Stimulated activated CD4-positive, alpha-beta T cell treated with anti-CD3 and anti-CD28 coated beads, Interleukin-2, amount 100 ng/mL, for 4 hours (primary cell): ENCODE measurements around the gene TMEM31.
"Not testable (repeated sequence)": the region's sequence is repeated elsewhere in the genome, so short reads cannot be mapped to it uniquely, and the experiment has no call there.

ENCODE experiments used
- DNase-seq: peaks from one replicate; pipeline ENCODE4 v3.0.0-alpha.2; 2020; ENCODE audit warnings: low read depth

TMEM31 gene

GRCh38 chrX:103726477-103726876, 15.8 kb downstream of the TMEM31 start:
- DNase-seq: no peak

DNA sequence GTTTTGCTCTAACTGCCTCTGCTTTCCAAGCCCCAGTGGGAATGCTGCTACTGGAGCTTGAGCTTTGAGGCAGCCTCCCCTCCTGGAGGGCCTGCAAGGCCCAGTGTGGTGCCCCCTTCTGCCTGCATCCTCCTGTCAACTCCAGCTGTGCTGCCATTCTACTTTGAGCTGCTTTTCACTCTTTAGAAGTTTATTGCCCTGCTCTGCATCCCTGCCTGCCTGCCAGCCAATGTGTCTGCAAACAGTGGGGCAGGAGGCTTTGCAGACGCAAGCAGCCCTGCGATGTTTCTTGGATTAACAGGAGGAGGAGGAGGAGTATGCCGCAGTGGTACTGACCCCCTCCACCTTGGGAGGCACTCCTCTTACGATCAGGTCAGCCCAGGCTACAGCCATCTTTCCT, 16.4 kb downstream of the TMEM31 start:
- DNase-seq: no peak

DNA sequence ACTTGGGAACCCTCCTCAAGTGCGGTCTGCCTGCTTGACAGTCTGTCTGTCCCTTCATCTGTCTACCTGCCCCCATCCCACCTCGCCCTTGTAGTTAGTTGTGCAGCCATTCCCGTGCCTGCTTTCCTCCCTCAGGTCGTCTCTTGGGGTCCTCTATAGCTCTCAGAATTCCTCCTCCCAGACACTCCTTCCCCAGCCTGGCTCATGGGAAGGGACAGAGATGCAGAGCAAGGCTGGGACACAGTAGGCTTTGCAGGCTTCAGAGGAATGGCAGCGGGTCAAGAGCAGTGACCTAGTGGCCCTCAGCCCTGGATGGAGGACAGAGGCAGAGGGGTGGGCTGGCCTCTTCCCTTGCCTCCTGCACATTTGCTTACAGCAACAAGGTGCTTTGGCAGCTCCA, 18.3 kb downstream of the TMEM31 start:
- DNase-seq: no peak

- no peak for DNase-seq
These were observed 19.6 kb downstream of the TMEM31 start for GRCh38 chrX:103730147-103730795.

- no peak for DNase-seq
These were observed 20.2 kb downstream of the TMEM31 start for GRCh38 chrX:103730796-103731493.

DNA sequence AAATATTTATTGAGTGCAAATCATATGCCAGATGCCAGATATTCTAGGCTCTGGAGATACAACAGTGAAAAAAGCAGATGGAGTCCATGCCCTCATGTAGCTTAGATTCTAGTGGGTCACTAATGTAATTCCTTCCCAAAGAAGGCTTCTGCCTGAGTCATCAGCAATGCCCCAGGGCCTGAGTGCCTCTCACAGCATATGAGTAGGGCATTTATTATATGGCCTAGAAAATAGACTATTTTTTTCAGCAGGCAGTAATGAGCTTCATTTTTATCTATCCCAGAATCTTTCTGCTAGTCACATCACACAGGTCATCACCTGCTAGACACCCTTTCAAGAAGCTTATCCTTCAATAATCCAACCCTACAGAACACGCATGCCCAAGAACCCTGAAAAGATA, 22.3 kb downstream of the TMEM31 start:
- no peak for DNase-seq

GRCh38 chrX:103734125-103734760, 23.5 kb downstream of the TMEM31 start:
- no peak for DNase-seq

DNA sequence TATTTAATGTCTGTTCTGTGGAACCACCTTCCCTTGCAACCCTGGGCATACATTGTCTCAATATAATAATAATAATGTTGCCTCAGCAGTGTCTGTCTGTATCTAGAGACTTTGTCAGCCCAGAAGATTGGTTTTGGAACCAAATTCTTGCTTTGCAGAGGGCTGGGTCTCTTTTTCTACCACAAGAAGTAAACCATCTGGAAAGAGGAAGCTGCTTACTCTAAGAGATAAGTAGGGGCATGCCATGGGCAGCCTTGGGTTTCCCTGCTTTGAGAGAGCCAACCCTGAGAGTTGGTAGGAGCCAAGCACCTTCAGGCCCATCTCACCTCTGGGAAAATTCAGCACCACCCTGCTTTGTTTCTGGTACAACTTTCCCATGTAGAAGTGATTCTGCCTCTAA, 27.0 kb downstream of the TMEM31 start:
- no peak for DNase-seq

- no peak for DNase-seq
These were observed 28.7 kb downstream of the TMEM31 start for GRCh38 chrX:103739421-103739820.

DNA sequence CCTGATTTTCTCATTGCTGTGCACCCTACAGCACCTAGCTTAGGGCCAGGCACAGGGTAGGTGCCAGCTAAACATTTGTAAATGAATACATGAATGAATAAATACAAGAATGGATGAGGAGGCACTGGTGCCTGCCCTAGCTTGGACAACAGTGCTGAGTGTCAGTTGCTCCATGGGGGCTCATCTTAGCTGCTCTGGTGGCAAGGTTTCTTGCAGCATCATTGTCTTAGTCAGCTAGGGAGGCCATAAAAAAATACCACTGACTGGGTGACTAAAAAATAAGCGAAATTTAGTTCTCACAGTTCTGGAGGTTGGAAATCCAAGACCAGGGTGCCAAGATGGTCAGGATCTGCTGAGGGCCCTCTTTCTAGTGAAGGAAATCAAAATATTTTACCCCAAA, 31.2 kb downstream of the TMEM31 start:
- DNase-seq: no peak

GRCh38 chrX:103742339-103742738, 31.6 kb downstream of the TMEM31 start:
- no peak for DNase-seq

DNA sequence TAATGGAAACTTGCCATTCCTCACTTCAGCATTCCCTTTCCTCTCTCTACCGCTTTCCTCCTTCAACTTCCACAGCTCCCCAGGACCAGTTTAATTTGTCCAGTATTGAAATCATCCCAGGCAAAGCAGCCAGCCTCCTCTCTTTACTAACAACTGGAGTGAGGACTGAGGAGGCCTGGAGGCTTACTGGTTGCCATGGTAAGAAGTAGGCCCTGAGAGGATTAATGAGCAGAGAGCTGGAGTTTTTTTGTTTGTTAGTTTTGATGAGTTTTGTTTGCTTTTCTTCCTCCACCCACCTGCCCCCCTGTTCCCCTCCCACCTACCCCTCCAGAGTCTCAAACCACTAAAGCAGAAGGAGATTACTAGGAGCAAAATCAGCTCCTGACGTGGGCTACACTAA, 36.5 kb downstream of the TMEM31 start:
- DNase-seq: no peak

DNA sequence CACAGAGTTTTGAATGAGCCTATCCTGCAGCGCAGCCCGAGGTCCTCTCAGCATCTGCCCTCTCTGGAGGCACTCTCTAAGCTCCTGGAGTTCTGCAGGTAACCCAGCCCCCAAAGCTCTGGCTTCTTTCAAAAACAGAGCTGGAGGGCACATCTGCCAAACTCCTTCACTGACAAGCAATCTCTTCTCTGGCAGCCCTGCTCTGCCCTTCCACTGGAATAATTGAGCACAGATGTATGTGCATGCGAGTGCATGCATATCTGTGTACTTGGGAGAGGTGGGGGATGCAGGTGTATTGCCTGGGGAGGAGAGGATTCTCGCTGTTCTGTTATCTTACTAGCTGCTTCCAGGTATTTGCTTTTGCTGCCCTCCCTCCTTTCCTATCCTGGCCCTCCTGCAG, 43.7 kb downstream of the TMEM31 start:
- no peak for DNase-seq

GRCh38 chrX:103756736-103757135, 46.0 kb downstream of the TMEM31 start:
- no peak for DNase-seq

DNA sequence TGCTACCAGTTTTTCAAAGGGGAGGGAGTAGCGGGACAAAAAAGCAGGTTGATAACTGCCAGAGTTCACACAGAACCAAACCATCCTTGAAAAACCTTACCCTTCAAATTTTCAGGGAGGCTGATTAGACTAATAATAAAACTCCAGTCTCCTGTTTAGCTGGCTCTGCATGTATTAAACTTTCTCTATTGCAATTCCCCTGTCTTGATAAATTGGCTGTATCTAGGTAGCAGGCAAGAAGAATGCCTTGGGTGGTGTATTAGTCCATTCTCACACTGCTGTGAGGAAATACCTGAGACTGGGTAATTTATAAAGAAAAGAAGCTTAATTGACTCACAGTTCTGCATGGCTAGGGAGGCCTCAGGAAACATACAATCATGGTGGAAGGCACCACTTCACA, 47.8 kb downstream of the TMEM31 start:
- DNase-seq: no peak

DNA sequence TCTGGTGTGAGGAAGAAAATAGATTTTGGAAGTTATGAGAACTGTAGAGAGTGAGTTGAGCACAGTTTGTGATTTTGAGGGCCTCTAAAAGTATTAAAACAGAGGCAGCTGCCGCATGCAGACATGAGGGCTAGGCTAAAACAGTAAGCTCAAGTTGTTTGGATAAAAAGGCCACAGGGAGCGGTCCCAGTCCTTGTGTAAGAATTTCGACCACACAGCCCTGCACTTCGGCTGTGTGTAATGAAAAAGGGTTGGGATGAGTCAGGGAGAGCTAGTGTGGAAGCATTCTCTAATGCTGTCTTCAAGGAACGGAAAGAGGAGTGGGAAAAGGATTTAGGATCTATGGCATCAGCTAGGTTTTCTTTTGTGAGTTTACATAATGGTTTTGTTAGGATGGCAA, 52.8 kb downstream of the TMEM31 start:
- DNase-seq: not testable (repeated sequence)
